ENCODE data around the gene TP63.

TP63 gene

DNA sequence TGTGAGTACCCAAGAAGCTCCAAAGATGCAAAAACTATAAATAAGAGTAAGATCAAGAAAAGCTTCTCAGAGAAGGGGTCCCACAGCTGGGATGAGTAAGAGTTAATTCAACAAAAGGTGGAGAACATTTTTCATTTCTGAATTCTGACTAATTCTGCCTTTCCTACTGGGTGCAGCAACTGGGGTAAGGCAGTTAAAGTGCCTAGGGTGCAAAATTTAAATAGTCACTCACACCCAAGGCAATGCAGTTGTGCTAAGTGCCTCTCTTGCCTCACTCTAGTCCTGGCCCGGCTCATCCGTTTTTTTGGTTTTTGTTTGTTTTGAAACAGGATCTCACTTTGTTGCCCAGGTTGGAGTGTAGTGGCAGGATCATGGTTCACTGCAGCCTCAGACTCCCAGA, 240.2 kb downstream of the TP63 start:
- in situ Hi-C loops (cut with MboI; ENCODE audit: low pct_unique_long_range_greater_than_20kb, low sequenced_read_pairs, unreplicated experiment) = no loop called here
- TF ChIP-seq, protein P1, sequence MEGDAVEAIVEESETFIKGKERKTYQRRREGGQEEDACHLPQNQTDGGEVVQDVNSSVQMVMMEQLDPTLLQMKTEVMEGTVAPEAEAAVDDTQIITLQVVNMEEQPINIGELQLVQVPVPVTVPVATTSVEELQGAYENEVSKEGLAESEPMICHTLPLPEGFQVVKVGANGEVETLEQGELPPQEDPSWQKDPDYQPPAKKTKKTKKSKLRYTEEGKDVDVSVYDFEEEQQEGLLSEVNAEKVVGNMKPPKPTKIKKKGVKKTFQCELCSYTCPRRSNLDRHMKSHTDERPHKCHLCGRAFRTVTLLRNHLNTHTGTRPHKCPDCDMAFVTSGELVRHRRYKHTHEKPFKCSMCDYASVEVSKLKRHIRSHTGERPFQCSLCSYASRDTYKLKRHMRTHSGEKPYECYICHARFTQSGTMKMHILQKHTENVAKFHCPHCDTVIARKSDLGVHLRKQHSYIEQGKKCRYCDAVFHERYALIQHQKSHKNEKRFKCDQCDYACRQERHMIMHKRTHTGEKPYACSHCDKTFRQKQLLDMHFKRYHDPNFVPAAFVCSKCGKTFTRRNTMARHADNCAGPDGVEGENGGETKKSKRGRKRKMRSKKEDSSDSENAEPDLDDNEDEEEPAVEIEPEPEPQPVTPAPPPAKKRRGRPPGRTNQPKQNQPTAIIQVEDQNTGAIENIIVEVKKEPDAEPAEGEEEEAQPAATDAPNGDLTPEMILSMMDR (IDR thresholded peaks at IDR 0.05; ENCODE audit: extremely low read depth, insufficient read depth, missing control alignments) = no peak
- DNase-seq (ENCODE audit: low spot score) = no peak

DNA sequence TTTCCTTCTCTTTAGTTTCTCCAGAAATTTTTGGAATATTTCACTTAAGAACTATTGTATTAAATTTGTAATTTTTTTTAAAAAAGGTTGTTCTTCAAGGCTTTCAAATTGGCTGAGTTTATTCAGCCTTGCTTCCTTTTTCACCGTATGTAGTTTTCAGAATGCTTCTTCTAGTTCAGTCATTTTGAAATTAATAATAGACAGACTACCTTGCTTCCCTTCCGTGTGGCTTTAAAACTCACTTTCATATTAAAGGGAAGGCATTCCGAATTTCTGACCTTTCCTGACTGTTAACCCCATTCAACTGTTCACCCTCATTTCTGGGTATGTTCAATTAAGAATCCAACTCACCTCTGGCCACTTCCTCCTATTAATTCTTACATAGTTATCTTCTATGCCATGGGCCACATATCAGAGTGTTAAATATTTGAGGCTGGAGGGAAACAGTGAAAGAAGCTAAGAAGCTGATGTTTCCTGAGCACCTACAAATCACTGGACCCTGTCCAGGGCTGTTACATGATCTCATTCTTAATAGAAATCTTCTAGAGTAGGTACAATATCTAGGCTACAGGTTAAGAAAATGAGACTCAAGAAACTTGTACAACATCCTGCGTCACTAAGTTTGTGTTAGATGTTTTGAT, 252.0 kb downstream of the TP63 start:
- in situ Hi-C loops (cut with MboI; ENCODE audit: low pct_unique_long_range_greater_than_20kb, low sequenced_read_pairs, unreplicated experiment) = no loop called here
- TF ChIP-seq, protein P1 (IDR thresholded peaks at IDR 0.05; ENCODE audit: extremely low read depth, insufficient read depth, missing control alignments) = no peak
- peak; percentile 5 for DNase-seq (ENCODE audit: low spot score)

DNA sequence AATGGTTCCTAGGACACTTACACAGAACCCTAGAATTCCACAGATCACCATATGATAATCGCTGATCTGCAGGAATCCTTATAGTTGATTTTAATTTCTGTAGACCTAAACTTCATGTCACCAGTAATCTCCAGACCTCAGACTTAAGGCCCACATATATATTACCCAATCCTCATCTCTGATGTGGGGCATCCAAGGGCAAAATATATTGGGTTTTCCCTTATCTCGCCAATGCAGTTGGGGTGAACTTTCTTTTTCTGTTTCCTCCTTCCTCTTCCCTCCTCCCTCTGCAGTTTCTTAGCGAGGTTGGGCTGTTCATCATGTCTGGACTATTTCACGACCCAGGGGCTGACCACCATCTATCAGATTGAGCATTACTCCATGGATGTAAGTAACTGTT, 259.3 kb downstream of the TP63 start:
- TF ChIP-seq, protein P1 (IDR thresholded peaks at IDR 0.05; ENCODE audit: extremely low read depth, insufficient read depth, missing control alignments) = no peak
- in situ Hi-C loops (cut with MboI; ENCODE audit: low pct_unique_long_range_greater_than_20kb, low sequenced_read_pairs, unreplicated experiment) = no loop called here
- no peak for DNase-seq (ENCODE audit: low spot score)

DNA sequence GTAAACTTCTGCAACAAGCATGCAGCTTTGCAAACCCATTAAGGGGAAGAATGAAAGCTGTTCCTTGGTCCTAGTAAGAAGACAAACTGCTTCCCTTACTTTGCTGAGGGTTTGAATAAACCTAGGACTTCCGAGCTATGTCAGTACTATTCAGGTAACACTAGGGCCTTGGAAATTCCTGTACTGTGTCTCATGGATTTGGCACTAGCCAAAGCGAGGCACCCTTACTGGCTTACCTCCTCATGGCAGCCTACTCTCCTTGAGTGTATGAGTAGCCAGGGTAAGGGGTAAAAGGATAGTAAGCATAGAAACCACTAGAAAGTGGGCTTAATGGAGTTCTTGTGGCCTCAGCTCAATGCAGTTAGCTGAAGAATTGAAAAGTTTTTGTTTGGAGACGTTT, 265.3 kb downstream of the TP63 start:
- TF ChIP-seq, protein P1 (IDR thresholded peaks at IDR 0.05; ENCODE audit: extremely low read depth, insufficient read depth, missing control alignments) = no peak
- in situ Hi-C loops (cut with MboI; ENCODE audit: low pct_unique_long_range_greater_than_20kb, low sequenced_read_pairs, unreplicated experiment) = no loop called here

DNA sequence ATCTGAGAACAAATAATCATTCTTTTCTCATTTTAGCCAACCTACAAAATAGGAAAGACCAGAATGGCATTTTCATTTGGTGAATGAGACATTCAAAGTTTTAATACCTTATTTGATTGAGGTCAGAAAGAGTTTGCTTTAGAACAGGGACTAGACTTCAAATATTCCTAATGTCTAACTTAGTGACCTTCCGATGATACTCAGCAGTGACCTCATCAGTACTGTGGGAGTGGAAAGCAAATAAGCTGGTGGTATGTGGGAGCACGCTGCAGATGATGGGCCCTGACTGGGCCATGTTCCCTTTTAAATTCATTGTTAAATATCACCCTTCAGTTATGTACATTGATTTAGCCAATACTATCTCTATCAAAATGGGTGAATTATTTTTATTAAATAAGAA, 266.2 kb downstream of the TP63 start:
- DNase-seq (ENCODE audit: low spot score) = no peak
- TF ChIP-seq, protein P1 (IDR thresholded peaks at IDR 0.05; ENCODE audit: extremely low read depth, insufficient read depth, missing control alignments) = no peak
- in situ Hi-C loops (cut with MboI; ENCODE audit: low pct_unique_long_range_greater_than_20kb, low sequenced_read_pairs, unreplicated experiment) = no loop called here

More for the DNA sequence above, 265.3 kb downstream of the TP63 start:
- no peak for DNase-seq (ENCODE audit: low spot score)

DNA sequence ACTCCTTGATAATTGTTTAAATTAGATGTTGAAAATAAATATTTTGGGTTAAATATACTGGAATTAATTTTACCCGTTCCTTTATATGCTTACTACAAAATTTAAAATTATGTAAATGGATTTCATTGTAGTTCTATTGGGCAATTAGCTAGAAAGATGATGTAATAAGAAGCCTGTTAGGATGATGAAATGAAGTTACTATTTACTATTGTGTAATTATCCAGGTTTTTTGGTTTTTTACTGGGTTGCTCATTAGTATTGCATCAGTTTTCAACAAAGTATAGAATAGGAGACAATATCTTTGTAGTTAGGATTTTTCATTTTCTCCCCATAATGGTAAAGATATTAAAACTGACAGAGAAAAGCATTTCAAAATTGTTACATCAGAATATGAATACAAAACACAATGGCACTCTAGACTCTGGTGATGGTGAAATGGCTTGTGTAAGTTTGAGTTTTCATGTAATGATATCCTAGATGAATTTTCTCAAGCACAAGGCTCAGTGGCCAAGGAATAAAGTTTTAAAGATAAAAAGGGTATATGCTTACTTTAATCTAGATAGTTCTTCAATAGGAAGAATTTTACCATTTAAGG, 267.5 kb downstream of the TP63 start:
- TF ChIP-seq, protein P1 (IDR thresholded peaks at IDR 0.05; ENCODE audit: extremely low read depth, insufficient read depth, missing control alignments) = no peak
- in situ Hi-C loops (cut with MboI; ENCODE audit: low pct_unique_long_range_greater_than_20kb, low sequenced_read_pairs, unreplicated experiment) = no loop called here
- no peak for DNase-seq (ENCODE audit: low spot score)
